ENCODE results near the gene PDE10A. TPM values are rescaled to one million over a fixed set of nuclear protein-coding genes. Genes with fewer than 3 reads are reported as not detected.

The PDE10A gene
- total RNA-seq, 1 donor from 2014 or later, result 17.3 TPM

GRCh38 chr6:165676435-165677068, 13.5 kb upstream of the PDE10A start:
- TF ChIP-seq EZH2phosphoT487 (IDR thresholded peaks at IDR 0.05), result no peak
- TF ChIP-seq CTCF (IDR thresholded peaks at IDR 0.05), result no peak
- no peak for TF ChIP-seq EZH2 (IDR thresholded peaks at IDR 0.05)
- no peak overlapping the region for H2AFZ ChIP-seq (replicated peaks)
- no peaks in the 10 kb centered on the region for H3K79me2 ChIP-seq (ENCODE audit: low read depth)
- Mint-ChIP-seq H3K9me3 (no peaks in the 10 kb centered on the region), H3K27me3 (ENCODE audit: insufficient read depth, low read depth) (peaks cover 7% of the 10 kb centered on the region), H3K4me3 (no peak overlapping the region), H3K36me3 (no peaks in the 10 kb centered on the region), H3K27ac (no peak overlapping the region), H3K4me1 (peaks cover 17% of the 10 kb centered on the region)
- no peak overlapping the region for H3K4me2 ChIP-seq
- H3K27ac ChIP-seq, result no peak overlapping the region
- H3F3A ChIP-seq (ENCODE audit: low read depth), result no peaks in the 10 kb centered on the region
- H3K36me3 ChIP-seq, result no peaks in the 10 kb centered on the region
- DNase-seq (ENCODE audit: low spot score), result no peak
- H3K9ac ChIP-seq, result no peak overlapping the region
- H3K4me3 ChIP-seq, result no peak overlapping the region
- H3K4me1 ChIP-seq, result peaks cover 15% of the 10 kb centered on the region
- H3K27me3 ChIP-seq, result no peaks in the 10 kb centered on the region
- no peaks in the 10 kb centered on the region for H4K20me1 ChIP-seq (ENCODE audit: low read depth)
- no peaks in the 10 kb centered on the region for H3K9me3 ChIP-seq (ENCODE audit: low read depth)

GRCh38 chr6:165675120-165675519, 12.1 kb upstream of the PDE10A start:
- Mint-ChIP-seq H3K4me3 (no peak overlapping the region), H3K27me3 (ENCODE audit: insufficient read depth, low read depth) (peaks cover 7% of the 10 kb centered on the region), H3K36me3 (no peaks in the 10 kb centered on the region), H3K27ac (no peak overlapping the region), H3K4me1 (peaks cover 16% of the 10 kb centered on the region), H3K9me3 (no peaks in the 10 kb centered on the region)
- TF ChIP-seq CTCF (IDR thresholded peaks at IDR 0.05), result no peak
- no peak for TF ChIP-seq EZH2 (IDR thresholded peaks at IDR 0.05)
- no peak for TF ChIP-seq EZH2phosphoT487 (IDR thresholded peaks at IDR 0.05)
- H3K9ac ChIP-seq, result no peak overlapping the region
- H3K9me3 ChIP-seq (ENCODE audit: low read depth), result no peaks in the 10 kb centered on the region
- peaks cover 15% of the 10 kb centered on the region for H3K4me1 ChIP-seq
- no peaks in the 10 kb centered on the region for H3K79me2 ChIP-seq (ENCODE audit: low read depth)
- DNase-seq (ENCODE audit: low spot score), result no peak
- no peaks in the 10 kb centered on the region for H3F3A ChIP-seq (ENCODE audit: low read depth)
- H4K20me1 ChIP-seq (ENCODE audit: low read depth), result no peaks in the 10 kb centered on the region
- H3K4me2 ChIP-seq, result no peak overlapping the region
- no peak overlapping the region for H3K4me3 ChIP-seq
- no peaks in the 10 kb centered on the region for H3K36me3 ChIP-seq
- no peak overlapping the region for H2AFZ ChIP-seq (replicated peaks)
- no peak overlapping the region for H3K27ac ChIP-seq
- no peaks in the 10 kb centered on the region for H3K27me3 ChIP-seq

- H3K27me3 ChIP-seq, result no peaks in the 10 kb centered on the region
- DNase-seq (ENCODE audit: low spot score), result no peak
- H3F3A ChIP-seq (ENCODE audit: low read depth), result no peaks in the 10 kb centered on the region
- H3K9ac ChIP-seq, result no peak overlapping the region
- Mint-ChIP-seq H3K4me3 (no peak overlapping the region), H3K36me3 (no peaks in the 10 kb centered on the region), H3K4me1 (peaks cover 11% of the 10 kb centered on the region), H3K9me3 (no peaks in the 10 kb centered on the region), H3K27ac (no peak overlapping the region), H3K27me3 (ENCODE audit: insufficient read depth, low read depth) (peaks cover 7% of the 10 kb centered on the region)
- peak overlapping the region; percentile 47 for H3K4me2 ChIP-seq
- H3K79me2 ChIP-seq (ENCODE audit: low read depth), result no peaks in the 10 kb centered on the region
- no peaks in the 10 kb centered on the region for H3K9me3 ChIP-seq (ENCODE audit: low read depth)
- no peak overlapping the region for H3K27ac ChIP-seq
- H3K4me1 ChIP-seq, result peaks cover 15% of the 10 kb centered on the region
- H2AFZ ChIP-seq (replicated peaks), result peak overlapping the region; percentile 89
- H3K4me3 ChIP-seq, result no peak overlapping the region
- TF ChIP-seq CTCF (IDR thresholded peaks at IDR 0.05) (no peak), EZH2 (IDR thresholded peaks at IDR 0.05) (no peak), EZH2phosphoT487 (IDR thresholded peaks at IDR 0.05) (no peak)
- H4K20me1 ChIP-seq (ENCODE audit: low read depth), result no peaks in the 10 kb centered on the region
- no peaks in the 10 kb centered on the region for H3K36me3 ChIP-seq
Measured at GRCh38 chr6:165674155-165675029, 11.4 kb upstream of the PDE10A start.

Measured in neural progenitor cell (in vitro differentiated cells).